Astrocyte (in vitro differentiated cells and primary cell): Measurements from ENCODE around the gene AIFM2.
"Not testable (repeated sequence)": the region's sequence is repeated elsewhere in the genome, so short reads cannot be mapped to it uniquely, and the experiment has no call there.

Source experiments
- EZH2 ChIP-seq: IDR thresholded peaks from 2 replicates; pipeline ENCODE4 v1.6.1; 2012; ENCODE audit warnings: mild to moderate bottlenecking, low read length, inconsistent platforms; ENCODE audit not compliant: insufficient read depth
- TF ChIP-seq, protein P1 (sequence below): IDR thresholded peaks from 2 replicates; pipeline ENCODE4 v1.5.1; 2011; ENCODE audit warnings: low read depth, mild to moderate bottlenecking, inconsistent platforms, low read length, moderate library complexity; ENCODE audit not compliant: insufficient read depth

GRCh38 chr10:70159366-70159765 lies 26.7 kb upstream of the AIFM2 start:
- TF ChIP-seq, protein P1, sequence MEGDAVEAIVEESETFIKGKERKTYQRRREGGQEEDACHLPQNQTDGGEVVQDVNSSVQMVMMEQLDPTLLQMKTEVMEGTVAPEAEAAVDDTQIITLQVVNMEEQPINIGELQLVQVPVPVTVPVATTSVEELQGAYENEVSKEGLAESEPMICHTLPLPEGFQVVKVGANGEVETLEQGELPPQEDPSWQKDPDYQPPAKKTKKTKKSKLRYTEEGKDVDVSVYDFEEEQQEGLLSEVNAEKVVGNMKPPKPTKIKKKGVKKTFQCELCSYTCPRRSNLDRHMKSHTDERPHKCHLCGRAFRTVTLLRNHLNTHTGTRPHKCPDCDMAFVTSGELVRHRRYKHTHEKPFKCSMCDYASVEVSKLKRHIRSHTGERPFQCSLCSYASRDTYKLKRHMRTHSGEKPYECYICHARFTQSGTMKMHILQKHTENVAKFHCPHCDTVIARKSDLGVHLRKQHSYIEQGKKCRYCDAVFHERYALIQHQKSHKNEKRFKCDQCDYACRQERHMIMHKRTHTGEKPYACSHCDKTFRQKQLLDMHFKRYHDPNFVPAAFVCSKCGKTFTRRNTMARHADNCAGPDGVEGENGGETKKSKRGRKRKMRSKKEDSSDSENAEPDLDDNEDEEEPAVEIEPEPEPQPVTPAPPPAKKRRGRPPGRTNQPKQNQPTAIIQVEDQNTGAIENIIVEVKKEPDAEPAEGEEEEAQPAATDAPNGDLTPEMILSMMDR, result not testable (repeated sequence)
- not testable (repeated sequence) for TF ChIP-seq EZH2
